H1 (cell line): ENCODE results near the gene UIMC1. TPM values are rescaled to one million over a fixed set of nuclear protein-coding genes. Genes with fewer than 3 reads are reported as not detected.

ENCODE experiments used
- CTCF ChIA-PET: fragments of 300-600 bp; sonication (Branson Sonifier 250); formaldehyde crosslinking; loops from one replicate; lab custom pipeline; 2021; ENCODE audit not compliant: partially characterized antibody; lab: Charles Lee
- POLR2A ChIA-PET: fragments of 300-600 bp; sonication (Branson Sonifier 250); formaldehyde crosslinking; loops from one replicate; lab custom pipeline; 2021; ENCODE audit warnings: inconsistent platforms; ENCODE audit not compliant: partially characterized antibody; lab: Charles Lee
- DNase-seq, 2 experiments: peaks; one replicate each; pipeline versions ENCODE4 v3.0.0 to v3.0.0-alpha.2; 2010 to 2022; ENCODE audit warnings: low spot score in 2 of 2, low read depth in 1 of 2, mixed read lengths in 1 of 2
- FAIRE-seq: peaks from 2 replicates; lab custom pipeline; 2011; peaks lifted over from hg19 to GRCh38; lab: Jason Lieb, UNC
- H2AFZ ChIP-seq: 2 replicates; pipeline ENCODE4 v1.8.1; 2012; ENCODE audit warnings: low read length, inconsistent platforms
- H2AK5ac ChIP-seq: 2 replicates; pipeline ENCODE4 v1.6.1; 2013; ENCODE audit warnings: low read depth, low read length
- H2BK120ac ChIP-seq: replicated peaks from 2 replicates; pipeline ENCODE3; 2013; ENCODE audit warnings: low read depth, low read length, inconsistent platforms
- H2BK12ac ChIP-seq: 2 replicates; pipeline ENCODE4 v1.6.1; 2013; ENCODE audit warnings: low read depth, low read length
- H2BK15ac ChIP-seq: 2 replicates; pipeline ENCODE4 v1.6.1; 2013; ENCODE audit warnings: low read length
- H2BK20ac ChIP-seq: 2 replicates; pipeline ENCODE4 v1.6.1; 2013; ENCODE audit warnings: low read length
- H2BK5ac ChIP-seq: 2 replicates; pipeline ENCODE4 v1.6.1; 2013; ENCODE audit warnings: low read depth, low read length
- H3K14ac ChIP-seq: 2 replicates; pipeline ENCODE4 v1.6.1; 2013; ENCODE audit warnings: inconsistent platforms; ENCODE audit not compliant: insufficient read length
- H3K18ac ChIP-seq: 2 replicates; pipeline ENCODE4 v1.6.1; 2013; ENCODE audit warnings: low read length; ENCODE audit errors: extremely low read depth
- H3K23ac ChIP-seq: 2 replicates; pipeline ENCODE4 v1.6.1; 2013; ENCODE audit warnings: inconsistent platforms; ENCODE audit not compliant: insufficient read length
- H3K23me2 ChIP-seq: 2 replicates; pipeline ENCODE4 v1.6.1; 2013; ENCODE audit warnings: low read depth, low read length
- H3K27ac ChIP-seq: 2 replicates; pipeline ENCODE4 v1.6.1; 2011; ENCODE audit warnings: low read depth, low read length, inconsistent platforms
- H3K27me3 ChIP-seq, 4 experiments: replicated peaks in 1 of 4; 1 replicate in 1 of 4; 2 replicates in 3 of 4; pipeline versions ENCODE4 v1.6.1 to v1.8.1; 2011 to 2013; ENCODE audit warnings: low read length in 3 of 4, mild to moderate bottlenecking in 3 of 4, inconsistent platforms in 2 of 4, mixed read lengths in 2 of 4, moderate library complexity in 1 of 4; ENCODE audit not compliant: control insufficient read depth in 3 of 4, insufficient read depth in 3 of 4; ENCODE audit errors: extremely low read depth in 1 of 4
- H3K36me3 ChIP-seq, 4 experiments: 2 replicates each; pipeline versions ENCODE4 v1.6.1 to v1.8.1; 2011 to 2013; ENCODE audit warnings: mild to moderate bottlenecking in 4 of 4, low read length in 3 of 4, moderate library complexity in 2 of 4, control low read depth in 1 of 4, inconsistent platforms in 1 of 4; ENCODE audit not compliant: insufficient read depth in 4 of 4, control insufficient read depth in 2 of 4
- H3K4ac ChIP-seq: replicated peaks from 2 replicates; pipeline ENCODE3; 2013; ENCODE audit warnings: low read length, low read depth, mixed read lengths, inconsistent platforms; ENCODE audit not compliant: insufficient read length
- H3K4me1 ChIP-seq, 4 experiments: replicated peaks in 1 of 4; 1 replicate in 1 of 4; 2 replicates in 3 of 4; pipeline versions ENCODE4 v1.6.1 to v1.8.1; 2011 to 2013; ENCODE audit warnings: low read length in 3 of 4, inconsistent platforms in 2 of 4, mixed read lengths in 1 of 4; ENCODE audit not compliant: insufficient read depth in 4 of 4, control insufficient read depth in 3 of 4
- H3K4me2 ChIP-seq, 2 experiments: 2 replicates each; pipeline versions ENCODE4 v1.6.1 to v1.8.1; 2011 to 2013; ENCODE audit warnings: low read depth in 2 of 2, low read length in 2 of 2, control low read depth in 1 of 2, inconsistent platforms in 1 of 2, mild to moderate bottlenecking in 1 of 2; ENCODE audit not compliant: insufficient read depth in 1 of 2
- H3K4me3 ChIP-seq, 4 experiments: fragments of 200-600, 300-600 bp in 1 of 4; sonication (generic), shearing (Covaris generic), sonication (Bioruptor Twin) in 1 of 4; 2 replicates each; pipeline versions ENCODE4 v1.5.1 to v1.8.1; 2011 to 2016; ENCODE audit warnings: low read length in 4 of 4, low read depth in 3 of 4, control low read depth in 2 of 4, inconsistent platforms in 2 of 4, mild to moderate bottlenecking in 2 of 4, mixed read lengths in 1 of 4, moderate library complexity in 1 of 4; ENCODE audit not compliant: insufficient read depth in 2 of 4; ENCODE audit errors: extremely low read depth in 1 of 4
- H3K56ac ChIP-seq: replicated peaks from 2 replicates; pipeline ENCODE3; 2013; ENCODE audit warnings: low read depth, mild to moderate bottlenecking, mixed read lengths, low read length, inconsistent platforms; ENCODE audit not compliant: insufficient read length
- H3K79me1 ChIP-seq: 2 replicates; pipeline ENCODE4 v1.6.1; 2013; ENCODE audit warnings: low read depth, low read length, control low read depth
- H3K79me2 ChIP-seq, 2 experiments: 2 replicates each; pipeline versions ENCODE4 v1.6.1 to v1.8.1; 2012 to 2013; ENCODE audit warnings: low read length in 2 of 2, mild to moderate bottlenecking in 2 of 2, inconsistent platforms in 1 of 2; ENCODE audit not compliant: insufficient read depth in 2 of 2, control insufficient read depth in 1 of 2
- H3K9ac ChIP-seq, 4 experiments: replicated peaks in 1 of 4; 1 replicate in 1 of 4; 2 replicates in 3 of 4; pipeline versions ENCODE4 v1.6.1 to v1.8.1; 2011 to 2013; ENCODE audit warnings: low read depth in 3 of 4, low read length in 3 of 4, control low read depth in 2 of 4, mild to moderate bottlenecking in 2 of 4, moderate library complexity in 2 of 4, inconsistent platforms in 1 of 4; ENCODE audit errors: extremely low read depth in 1 of 4
- H3K9me3 ChIP-seq, 2 experiments: 2 replicates each; pipeline versions ENCODE4 v1.6.1 to v1.8.1; 2012 to 2013; ENCODE audit warnings: mild to moderate bottlenecking in 2 of 2, moderate library complexity in 2 of 2, control low read depth in 1 of 2, inconsistent platforms in 1 of 2, low read depth in 1 of 2, low read length in 1 of 2, mixed read lengths in 1 of 2; ENCODE audit not compliant: insufficient read depth in 2 of 2
- H4K20me1 ChIP-seq, 2 experiments: replicated peaks in 1 of 2; 2 replicates each; pipeline versions ENCODE3 to v1.8.1; 2011 to 2013; ENCODE audit warnings: inconsistent platforms in 2 of 2, low read length in 2 of 2, mild to moderate bottlenecking in 1 of 2; ENCODE audit not compliant: insufficient read depth in 2 of 2, control insufficient read depth in 1 of 2
- H4K5ac ChIP-seq: 2 replicates; pipeline ENCODE4 v1.6.1; 2013; ENCODE audit warnings: low read length, low read depth, mixed read lengths, inconsistent platforms; ENCODE audit not compliant: insufficient read length
- H4K8ac ChIP-seq: 2 replicates; pipeline ENCODE4 v1.8.0; 2013; ENCODE audit warnings: mild to moderate bottlenecking, moderate library complexity, low read length, inconsistent platforms; ENCODE audit not compliant: insufficient read depth; ENCODE audit errors: extremely low read depth
- H4K91ac ChIP-seq: replicated peaks from 2 replicates; pipeline ENCODE3; 2013; ENCODE audit warnings: low read length, mixed read lengths, inconsistent platforms; ENCODE audit not compliant: insufficient read length
- FOSL1 ChIP-seq: IDR thresholded peaks from 2 replicates; pipeline ENCODE4 v1.6.1; 2011; ENCODE audit warnings: mild to moderate bottlenecking, low read depth, low read length, moderate library complexity; ENCODE audit not compliant: insufficient read depth
- WGBS, 2 experiments: shearing (Covaris generic) in 1 of 2; methylation state at CpG; one replicate each; pipeline versions ENCODE4 v1.1.6 to v1.1.7; 2013 to 2015; ENCODE audit warnings: low lambda C conversion rate in 2 of 2, mixed read lengths in 2 of 2, inconsistent platforms in 1 of 2, low coverage in 1 of 2, missing lambda C conversion rate in 1 of 2; ENCODE audit not compliant: insufficient replicate concordance in 2 of 2, insufficient coverage in 1 of 2, insufficient read length in 1 of 2; ENCODE audit errors: extremely low coverage in 1 of 2, missing lambda C conversion rate in 1 of 2; 5-methylcytosine and 5-hydroxymethylcytosine counted together
- polyA plus RNA-seq, 7 experiments: library from polyadenylated mRNA; depleted of rRNA in 3 of 7; stranded (reverse) in 5 of 7; unstranded in 2 of 7; fragments of >200 nt in 5 of 7; fragments of 200-250 nt in 2 of 7; gene quantifications; 1 replicate in 5 of 7; 2 replicates in 1 of 7; 4 replicates in 1 of 7; pipeline versions ENCODE4 v1.2.1 to v1.2.3, GENCODE V29; 2011 to 2013; ENCODE audit warnings: missing spikeins in 2 of 7, mixed read lengths in 2 of 7
- total RNA-seq: library from RNA; stranded (reverse); fragmentation: NEBNext Ultra II Directional; extraction: Animal tissue kit (Norgen Biotek cat#: 25700); gene quantifications from 2 replicates; pipeline ENCODE4 v1.2.1, GENCODE V29; 2021

The UIMC1 gene
- total and polyA plus RNA-seq, 2 of the 8 experiments (the other 6 are each of a cell fraction or from before 2014, with no cell fraction given), result 12.8 to 43.7 TPM

- POLR2A ChIA-PET, result interaction anchor here (0.9 to 1.2 kb wide), 2 partner anchors 10 to 83 kb away, joined by 3 to 4 read pairs; no protein-coding TSS in a partner anchor
Observed at GRCh38 chr5:176938472-176938871, 68.1 kb downstream of the UIMC1 start.

More at GRCh38 chr5:176938472-176938871, 68.1 kb downstream of the UIMC1 start:
- H3K4ac ChIP-seq, result no peak overlapping the region
- H4K91ac ChIP-seq, result no peak overlapping the region
- no peaks in the 10 kb centered on the region for H3K27me3 ChIP-seq
- FAIRE-seq, result no peak
- no peak overlapping the region for H2BK20ac ChIP-seq
- no peak overlapping the region for H3K56ac ChIP-seq
- TF ChIP-seq FOSL1, result no peak
- H4K20me1 ChIP-seq, result no peaks in the 10 kb centered on the region
- H3K4me2 ChIP-seq, result no peak overlapping the region
- H3K9me3 ChIP-seq, result no peaks in the 10 kb centered on the region
- peaks cover 0 to 7% (median 5%) of the 10 kb centered on the region in 4 experiments; a peak in 3 of 7 replicates for H3K4me1 ChIP-seq
- no peak overlapping the region for H4K8ac ChIP-seq
- no peak overlapping the region for H3K27ac ChIP-seq
- no peak overlapping the region for H3K9ac ChIP-seq
- no peak overlapping the region for H3K14ac ChIP-seq
- CTCF ChIA-PET, result interaction anchor here (0.6 to 1.3 kb wide), 7 partner anchors 14 to 278 kb away, joined by 3 to 4 read pairs (median 3); no protein-coding TSS in a partner anchor
- no peak overlapping the region for H3K18ac ChIP-seq
- H3K79me2 ChIP-seq, result no peaks in the 10 kb centered on the region
- no peak overlapping the region for H2BK5ac ChIP-seq
- no peak overlapping the region for H2BK15ac ChIP-seq
- H2BK12ac ChIP-seq, result no peak overlapping the region
- H2AK5ac ChIP-seq, result no peak overlapping the region
- no peak overlapping the region for H3K4me3 ChIP-seq
- H2BK120ac ChIP-seq, result no peak overlapping the region
- no peaks in the 10 kb centered on the region for H3K23me2 ChIP-seq
- peak overlapping the region; percentile 30 for H4K5ac ChIP-seq
- no peak overlapping the region for H2AFZ ChIP-seq
- no peak overlapping the region for H3K23ac ChIP-seq
- no peaks in the 10 kb centered on the region for H3K79me1 ChIP-seq
- WGBS, 2 experiments, result 71% methylated on average over 1 of the region's 1 CpG; no CpG with 5 or more reads in 1 of the 2 experiments
- peaks cover 0 to 37% (median 5%) of the 10 kb centered on the region in 4 experiments; a peak in 5 of 8 replicates for H3K36me3 ChIP-seq
- DNase-seq, result no peak
